SU-DHL-6 (cell line): Measurements from ENCODE around the gene MCUR1.

Source experiments
- H2AFZ ChIP-seq: fragments of 200-600 bp; sonication (generic); 2 replicates; pipeline ENCODE4 v1.6.1; 2014; ENCODE audit warnings: low read depth, mild to moderate bottlenecking, moderate library complexity, mixed read lengths, antibody characterized with exemption, low read length; ENCODE audit not compliant: severe bottlenecking
- H3F3A ChIP-seq: fragments of 200-600 bp; shearing (Covaris generic); 2 replicates; pipeline ENCODE4 v1.6.0; 2016; ENCODE audit warnings: antibody characterized with exemption, mild to moderate bottlenecking; ENCODE audit not compliant: insufficient read depth
- H3K27ac ChIP-seq: fragments of 200-600 bp; sonication (generic); 2 replicates; pipeline ENCODE4 v1.5.1; 2016; ENCODE audit warnings: low read depth, mild to moderate bottlenecking, low read length, moderate library complexity, mixed read lengths
- H3K27me3 ChIP-seq: fragments of 200-600 bp; sonication (generic), shearing (Covaris generic); 2 replicates; pipeline ENCODE4 v1.6.0; 2014; ENCODE audit warnings: mild to moderate bottlenecking, low read length
- H3K36me3 ChIP-seq: fragments of 200-600 bp; sonication (generic); 2 replicates; pipeline ENCODE4 v1.6.1; 2014; ENCODE audit warnings: mild to moderate bottlenecking, low read length, mixed read lengths
- H3K4me2 ChIP-seq: fragments of 300-600, 200-600 bp; shearing (Covaris generic), sonication (generic); 2 replicates; pipeline ENCODE4 v1.6.0; 2014; ENCODE audit warnings: low read length, low read depth, mild to moderate bottlenecking; ENCODE audit not compliant: poor library complexity, severe bottlenecking
- H3K4me3 ChIP-seq: fragments of 200-600 bp; sonication (generic); 2 replicates; pipeline ENCODE4 v1.5.1; 2014; ENCODE audit warnings: antibody characterized with exemption, low read length, mild to moderate bottlenecking, mixed read lengths; ENCODE audit not compliant: insufficient read depth, poor library complexity, severe bottlenecking
- H3K79me2 ChIP-seq: fragments of 200-600 bp; sonication (generic); 2 replicates; pipeline ENCODE4 v1.6.1; 2014; ENCODE audit warnings: mild to moderate bottlenecking, low read length, moderate library complexity; ENCODE audit not compliant: insufficient read depth
- H3K9ac ChIP-seq: fragments of 200-600 bp; sonication (generic); 2 replicates; pipeline ENCODE4 v1.7.0; 2014; ENCODE audit warnings: mild to moderate bottlenecking, low read length
- H3K9me2 ChIP-seq: fragments of 200-600 bp; sonication (generic); replicated peaks from 2 replicates; pipeline ENCODE4 v1.6.1; 2014; ENCODE audit warnings: low read length; ENCODE audit not compliant: insufficient read depth
- H3K9me3 ChIP-seq: fragments of 200-600 bp; sonication (generic); 2 replicates; pipeline ENCODE4 v1.6.1; 2014; ENCODE audit warnings: low read length, mixed read lengths; ENCODE audit not compliant: insufficient read depth
- H4K20me1 ChIP-seq: fragments of 200-600 bp; sonication (generic); 2 replicates; pipeline ENCODE4 v1.6.1; 2014; ENCODE audit warnings: low read depth, mild to moderate bottlenecking, antibody characterized with exemption, low read length, moderate library complexity, mixed read lengths
- EZH2phosphoT487 ChIP-seq: fragments of 200-600 bp; sonication (generic), shearing (Covaris generic); conservative IDR thresholded peaks from 2 replicates; pipeline ENCODE4 v1.6.1; 2018; ENCODE audit warnings: mild to moderate bottlenecking, antibody characterized with exemption, low read length, moderate library complexity, mixed read lengths
- TF ChIP-seq, protein P1 (sequence below): fragments of 200-600 bp; sonication (generic); IDR thresholded peaks from one replicate; pipeline ENCODE4 v1.5.1; 2017; ENCODE audit warnings: antibody characterized with exemption, mild to moderate bottlenecking, low read length, moderate library complexity; ENCODE audit not compliant: insufficient read depth, poor library complexity, severe bottlenecking

Gene MCUR1

DNA sequence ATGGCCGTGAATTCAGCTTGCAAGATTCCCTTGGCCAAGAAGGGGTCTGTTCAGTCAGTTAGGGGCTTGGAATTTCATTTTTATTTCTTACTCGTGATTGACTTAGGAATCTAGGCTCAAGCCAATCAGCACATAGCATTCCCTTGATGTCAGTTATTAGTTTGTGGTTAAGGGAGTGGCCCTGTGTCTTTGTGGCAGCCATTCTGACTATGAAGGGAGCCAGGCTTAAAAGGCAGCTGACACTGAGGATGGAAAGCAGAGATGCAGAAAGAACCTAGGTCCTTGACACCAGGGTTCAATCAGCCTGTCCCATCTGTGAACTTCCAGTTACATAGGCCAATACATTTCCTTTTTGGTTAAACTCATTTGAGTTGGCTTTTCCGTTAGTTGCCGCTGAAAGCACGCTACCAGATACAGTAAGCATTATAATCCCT, 48.1 kb downstream of the MCUR1 start:
- no peaks in the 10 kb centered on the region for H3K9me3 ChIP-seq
- no peak overlapping the region for H3K9ac ChIP-seq
- H3K36me3 ChIP-seq = no peaks in the 10 kb centered on the region
- no peak for TF ChIP-seq EZH2phosphoT487
- TF ChIP-seq, protein P1, sequence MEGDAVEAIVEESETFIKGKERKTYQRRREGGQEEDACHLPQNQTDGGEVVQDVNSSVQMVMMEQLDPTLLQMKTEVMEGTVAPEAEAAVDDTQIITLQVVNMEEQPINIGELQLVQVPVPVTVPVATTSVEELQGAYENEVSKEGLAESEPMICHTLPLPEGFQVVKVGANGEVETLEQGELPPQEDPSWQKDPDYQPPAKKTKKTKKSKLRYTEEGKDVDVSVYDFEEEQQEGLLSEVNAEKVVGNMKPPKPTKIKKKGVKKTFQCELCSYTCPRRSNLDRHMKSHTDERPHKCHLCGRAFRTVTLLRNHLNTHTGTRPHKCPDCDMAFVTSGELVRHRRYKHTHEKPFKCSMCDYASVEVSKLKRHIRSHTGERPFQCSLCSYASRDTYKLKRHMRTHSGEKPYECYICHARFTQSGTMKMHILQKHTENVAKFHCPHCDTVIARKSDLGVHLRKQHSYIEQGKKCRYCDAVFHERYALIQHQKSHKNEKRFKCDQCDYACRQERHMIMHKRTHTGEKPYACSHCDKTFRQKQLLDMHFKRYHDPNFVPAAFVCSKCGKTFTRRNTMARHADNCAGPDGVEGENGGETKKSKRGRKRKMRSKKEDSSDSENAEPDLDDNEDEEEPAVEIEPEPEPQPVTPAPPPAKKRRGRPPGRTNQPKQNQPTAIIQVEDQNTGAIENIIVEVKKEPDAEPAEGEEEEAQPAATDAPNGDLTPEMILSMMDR = no peak
- no peak overlapping the region for H3K4me3 ChIP-seq
- H2AFZ ChIP-seq = no peak overlapping the region
- no peaks in the 10 kb centered on the region for H4K20me1 ChIP-seq
- no peaks in the 10 kb centered on the region for H3K27me3 ChIP-seq
- no peak overlapping the region for H3K27ac ChIP-seq
- no peaks in the 10 kb centered on the region for H3F3A ChIP-seq
- no peaks in the 10 kb centered on the region for H3K79me2 ChIP-seq
- H3K9me2 ChIP-seq = no peaks in the 10 kb centered on the region
- no peak overlapping the region for H3K4me2 ChIP-seq

DNA sequence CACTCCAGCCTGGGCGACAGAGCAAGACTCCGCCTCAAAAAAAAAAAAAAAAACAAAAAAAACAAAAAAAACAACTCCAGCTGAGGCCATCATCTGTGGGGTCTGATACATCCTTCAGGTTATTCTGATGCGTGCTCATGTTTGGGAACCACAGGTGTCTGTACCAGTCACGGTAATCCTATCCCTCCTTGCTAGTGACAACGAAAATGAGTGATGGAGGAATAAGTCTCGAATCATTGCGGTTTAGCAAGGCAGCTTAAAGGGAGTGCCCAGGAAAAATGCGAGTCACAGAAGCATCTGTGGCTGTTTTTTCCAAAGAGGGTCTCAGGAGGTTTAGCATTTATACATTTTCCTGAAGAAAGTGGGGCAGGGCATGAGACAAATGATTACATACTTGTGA, 48.8 kb downstream of the MCUR1 start:
- Histone ChIP-seq H3K27me3 (no peaks in the 10 kb centered on the region), H2AFZ (no peak overlapping the region), H3K36me3 (no peaks in the 10 kb centered on the region), H3K9me2 (no peaks in the 10 kb centered on the region), H4K20me1 (no peaks in the 10 kb centered on the region), H3K4me3 (no peak overlapping the region), H3F3A (no peaks in the 10 kb centered on the region), H3K9me3 (no peaks in the 10 kb centered on the region), H3K79me2 (no peaks in the 10 kb centered on the region), H3K27ac (no peak overlapping the region), H3K4me2 (no peak overlapping the region), H3K9ac (no peak overlapping the region)
- TF ChIP-seq, protein P1 = no peak
- TF ChIP-seq EZH2phosphoT487 = no peak

DNA sequence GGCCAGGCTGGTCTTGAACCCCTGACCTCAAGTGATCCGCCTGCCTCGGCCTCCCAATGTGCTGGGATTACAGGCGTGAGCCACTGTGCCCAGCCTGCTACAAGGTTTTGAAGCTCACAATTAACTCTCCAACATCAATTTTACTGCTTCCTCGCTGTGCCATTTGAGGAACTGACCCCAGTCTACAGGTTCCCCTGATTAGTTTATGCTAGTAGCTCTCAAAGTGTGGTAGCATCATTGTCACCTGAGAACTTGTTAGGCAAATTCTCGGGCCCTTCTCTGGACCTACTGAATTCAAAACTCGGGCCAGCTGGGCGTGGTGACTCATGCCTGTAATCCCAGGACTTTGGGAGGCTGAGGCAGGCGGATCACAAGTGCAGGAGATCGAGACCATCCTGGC, 49.4 kb downstream of the MCUR1 start:
- Histone ChIP-seq H3K9me2 (no peaks in the 10 kb centered on the region), H3K9me3 (no peaks in the 10 kb centered on the region), H3K4me3 (no peak overlapping the region), H2AFZ (no peak overlapping the region), H3K27me3 (no peaks in the 10 kb centered on the region), H3K27ac (no peak overlapping the region), H3F3A (no peaks in the 10 kb centered on the region), H3K4me2 (no peak overlapping the region), H3K36me3 (no peaks in the 10 kb centered on the region), H4K20me1 (no peaks in the 10 kb centered on the region), H3K79me2 (no peaks in the 10 kb centered on the region), H3K9ac (no peak overlapping the region)
- TF ChIP-seq, protein P1 = no peak
- no peak for TF ChIP-seq EZH2phosphoT487
